Esophagus muscularis mucosa (tissue), 3 donors: ENCODE measurements around the gene NCKIPSD.

Source experiments
- CTCF ChIP-seq, 3 experiments: fragments of 200-600 bp in 2 of 3; fragments of 450-650 bp in 1 of 3; sonication (generic) in 2 of 3; IDR thresholded peaks; one replicate each; pipeline ENCODE4 v1.5.1; 2017 to 2019; ENCODE audit warnings: antibody characterized with exemption in 3 of 3, mild to moderate bottlenecking in 2 of 3, moderate library complexity in 1 of 3
- POLR2A ChIP-seq: fragments of 450-650 bp; IDR thresholded peaks from one replicate; pipeline ENCODE4 v1.6.1; 2017; ENCODE audit warnings: antibody characterized with exemption, moderate library complexity, mild to moderate bottlenecking, low read depth

GRCh38 chr3:48678566-48679380 is 6.9 kb downstream of the NCKIPSD start:
- TF ChIP-seq CTCF (IDR thresholded peaks at IDR 0.05) (no peak), POLR2A (no peak)
